Heart left ventricle (tissue), 13 donors: ENCODE data around the gene TNRC18.

ENCODE experiments used
- POLR2A ChIP-seq, 2 donors: fragments of 450-650 bp; IDR thresholded peaks; one replicate each; pipeline ENCODE4 v1.6.1; 2017; ENCODE audit warnings: antibody characterized with exemption in 2 of 2, mild to moderate bottlenecking in 2 of 2, moderate library complexity in 2 of 2
- TF ChIP-seq, protein P1 (sequence below), 12 donors: fragments of 200-600 bp; sonication (generic) in 4 of 12; IDR thresholded peaks; one replicate each; pipeline versions ENCODE4 v1.5.0 to v1.8.0; 2018 to 2022; ENCODE audit warnings: antibody characterized with exemption in 12 of 12, mild to moderate bottlenecking in 5 of 12
- donor health status: ischemic (EF 13 %, LVEDD 7.1; RV severe dilation, severe dysfunction).
- donor health status: DM: no; HTN: yes; CAD: no.
- donor health status: DM: no; HTN: no; CAD: no.
- donor health status: ischemic (EF 25% LVEDD 6.9; RV normal size, moderate dysfunction).
- donor health status: ischemic (EF 25% LVEDD 5.7; RV mildly dilated, moderate dysfunction).
- donor health status: ischemic (EF 35%, LVEDD 5.7; RV mildly dilated, moderate dysfunction).
- donor health status: nonischemic (EF 11% LVEDD 7.7; RV severe dilation, severe dysfunction).
- donor health status: DM: yes; HTN: yes; CAD: no.
- donor health status: PGD.
- donor health status: ischemic (EF 29% LVEDD 5.4; RV normal size, mild dysfunction).
- donor health status: nonischemic (EF 23%, LVEDD 6.1; RV moderate dilation, normal function).

DNA sequence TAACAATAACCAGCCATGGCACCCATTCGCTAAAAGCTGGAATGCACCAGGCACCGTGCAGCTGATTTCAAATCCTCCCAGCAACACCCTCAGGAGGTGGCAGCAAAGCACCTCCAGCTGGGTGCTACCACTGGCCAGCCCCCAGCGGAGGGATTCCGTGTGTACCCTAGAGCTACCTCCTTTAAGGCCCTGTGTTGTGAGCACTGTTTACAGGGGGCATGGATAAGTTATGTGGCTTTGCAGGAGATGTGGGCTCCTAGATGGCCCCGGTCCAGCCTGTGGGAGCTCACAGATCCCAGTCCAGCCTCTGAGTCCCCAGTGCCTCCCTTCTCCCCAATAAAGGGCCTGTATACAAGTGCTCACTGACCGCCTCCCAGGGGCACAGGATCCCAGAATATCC lies 27.1 kb downstream of the TNRC18 start:
- TF ChIP-seq, protein P1, sequence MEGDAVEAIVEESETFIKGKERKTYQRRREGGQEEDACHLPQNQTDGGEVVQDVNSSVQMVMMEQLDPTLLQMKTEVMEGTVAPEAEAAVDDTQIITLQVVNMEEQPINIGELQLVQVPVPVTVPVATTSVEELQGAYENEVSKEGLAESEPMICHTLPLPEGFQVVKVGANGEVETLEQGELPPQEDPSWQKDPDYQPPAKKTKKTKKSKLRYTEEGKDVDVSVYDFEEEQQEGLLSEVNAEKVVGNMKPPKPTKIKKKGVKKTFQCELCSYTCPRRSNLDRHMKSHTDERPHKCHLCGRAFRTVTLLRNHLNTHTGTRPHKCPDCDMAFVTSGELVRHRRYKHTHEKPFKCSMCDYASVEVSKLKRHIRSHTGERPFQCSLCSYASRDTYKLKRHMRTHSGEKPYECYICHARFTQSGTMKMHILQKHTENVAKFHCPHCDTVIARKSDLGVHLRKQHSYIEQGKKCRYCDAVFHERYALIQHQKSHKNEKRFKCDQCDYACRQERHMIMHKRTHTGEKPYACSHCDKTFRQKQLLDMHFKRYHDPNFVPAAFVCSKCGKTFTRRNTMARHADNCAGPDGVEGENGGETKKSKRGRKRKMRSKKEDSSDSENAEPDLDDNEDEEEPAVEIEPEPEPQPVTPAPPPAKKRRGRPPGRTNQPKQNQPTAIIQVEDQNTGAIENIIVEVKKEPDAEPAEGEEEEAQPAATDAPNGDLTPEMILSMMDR (IDR thresholded peaks at IDR 0.05): peak in 4 of 12 donors; percentile 11 to 32 (median 23)
- no peak for TF ChIP-seq POLR2A (IDR thresholded peaks at IDR 0.05)
